Esophagus squamous epithelium (tissue), 5 donors: Measurements from ENCODE around the gene STX18. TPM values are rescaled to one million over a fixed set of nuclear protein-coding genes. Genes with fewer than 3 reads are reported as not detected.

Experiments used
- DNase-seq: peaks from one replicate; lab custom pipeline; 2025; lab: John Stamatoyannopoulos, UW
- H3K27ac ChIP-seq, 4 donors: fragments of 200-600 bp; sonication (generic); one replicate each; pipeline ENCODE4 v1.5.1; 2016 to 2019; ENCODE audit warnings: mild to moderate bottlenecking in 1 of 4
- H3K27me3 ChIP-seq, 4 donors: fragments of 200-600 bp; sonication (generic); 1 replicate in 3 of 4; 2 replicates in 1 of 4; pipeline versions ENCODE4 v1.5.1 to v1.6.0; 2017 to 2021; ENCODE audit warnings: antibody characterized with exemption in 1 of 4
- H3K36me3 ChIP-seq, 3 donors: fragments of 200-600 bp; sonication (generic); one replicate each; pipeline ENCODE4 v1.5.1; 2016 to 2019
- H3K4me1 ChIP-seq, 3 donors: fragments of 200-600 bp; sonication (generic); one replicate each; pipeline ENCODE4 v1.5.1; 2017 to 2019
- H3K4me3 ChIP-seq, 4 donors: fragments of 200-600 bp; sonication (generic); 1 replicate in 3 of 4; 2 replicates in 1 of 4; pipeline ENCODE4 v1.5.1; 2016 to 2019; ENCODE audit warnings: mild to moderate bottlenecking in 2 of 4, moderate library complexity in 1 of 4
- H3K9me3 ChIP-seq, 3 donors: fragments of 200-600 bp; sonication (generic); one replicate each; pipeline ENCODE4 v1.5.1; 2016 to 2019
- POLR2A ChIP-seq, 4 donors: fragments of 450-650 bp; IDR thresholded peaks; one replicate each; pipeline ENCODE4 v1.6.1; 2017; ENCODE audit warnings: antibody characterized with exemption in 4 of 4, mild to moderate bottlenecking in 4 of 4, moderate library complexity in 3 of 4
- WGBS, 2 donors: methylation state at CpG; one replicate each; pipeline ENCODE4 v1.1.5; 2018; 5-methylcytosine and 5-hydroxymethylcytosine counted together
- intact Hi-C: fragments of 100-400 bp; cut with DNase I; formaldehyde crosslinking; loops from one replicate; pipeline ENCODE4 v1.15.0; 2022
- total RNA-seq, 4 donors: library from RNA; depleted of rRNA; stranded (reverse); fragments of >200 nt; gene quantifications; one replicate each; pipeline ENCODE4 v1.1.0, GENCODE V29; 2016
- TF ChIP-seq, protein P1 (sequence below), 6 experiments: fragments of 450-650 bp in 4 of 6; fragments of 200-600 bp in 2 of 6; sonication (generic) in 2 of 6; IDR thresholded peaks; one replicate each; pipeline ENCODE4 v1.5.1; 2016 to 2019; ENCODE audit warnings: antibody characterized with exemption in 6 of 6, mild to moderate bottlenecking in 4 of 6, moderate library complexity in 4 of 6
- donor health status: DM: yes; HTN: yes; CAD: no.

Gene STX18
- total RNA-seq, 4 donors from 2014 or later: 10.5 to 27.8 (median 19.3) TPM

GRCh38 chr4:4564522-4564921, 22.7 kb upstream of the STX18 start:
- Histone ChIP-seq H3K4me1 (no peaks in the 10 kb centered on the region), H3K36me3 (peaks cover 0 to 15% (median 0%) of the 10 kb centered on the region in 3 donors), H3K27me3 (no peaks in the 10 kb centered on the region), H3K27ac (no peak overlapping the region), H3K4me3 (no peak overlapping the region), H3K9me3 (no peaks in the 10 kb centered on the region)
- no peak for DNase-seq
- 85 to 94% methylated on average over 3 of the region's 3 CpGs for WGBS, 2 donors
- intact Hi-C loops: no loop called here
- TF ChIP-seq, protein P1, sequence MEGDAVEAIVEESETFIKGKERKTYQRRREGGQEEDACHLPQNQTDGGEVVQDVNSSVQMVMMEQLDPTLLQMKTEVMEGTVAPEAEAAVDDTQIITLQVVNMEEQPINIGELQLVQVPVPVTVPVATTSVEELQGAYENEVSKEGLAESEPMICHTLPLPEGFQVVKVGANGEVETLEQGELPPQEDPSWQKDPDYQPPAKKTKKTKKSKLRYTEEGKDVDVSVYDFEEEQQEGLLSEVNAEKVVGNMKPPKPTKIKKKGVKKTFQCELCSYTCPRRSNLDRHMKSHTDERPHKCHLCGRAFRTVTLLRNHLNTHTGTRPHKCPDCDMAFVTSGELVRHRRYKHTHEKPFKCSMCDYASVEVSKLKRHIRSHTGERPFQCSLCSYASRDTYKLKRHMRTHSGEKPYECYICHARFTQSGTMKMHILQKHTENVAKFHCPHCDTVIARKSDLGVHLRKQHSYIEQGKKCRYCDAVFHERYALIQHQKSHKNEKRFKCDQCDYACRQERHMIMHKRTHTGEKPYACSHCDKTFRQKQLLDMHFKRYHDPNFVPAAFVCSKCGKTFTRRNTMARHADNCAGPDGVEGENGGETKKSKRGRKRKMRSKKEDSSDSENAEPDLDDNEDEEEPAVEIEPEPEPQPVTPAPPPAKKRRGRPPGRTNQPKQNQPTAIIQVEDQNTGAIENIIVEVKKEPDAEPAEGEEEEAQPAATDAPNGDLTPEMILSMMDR (IDR thresholded peaks at IDR 0.05): no peak
- TF ChIP-seq POLR2A (IDR thresholded peaks at IDR 0.05): no peak

DNA sequence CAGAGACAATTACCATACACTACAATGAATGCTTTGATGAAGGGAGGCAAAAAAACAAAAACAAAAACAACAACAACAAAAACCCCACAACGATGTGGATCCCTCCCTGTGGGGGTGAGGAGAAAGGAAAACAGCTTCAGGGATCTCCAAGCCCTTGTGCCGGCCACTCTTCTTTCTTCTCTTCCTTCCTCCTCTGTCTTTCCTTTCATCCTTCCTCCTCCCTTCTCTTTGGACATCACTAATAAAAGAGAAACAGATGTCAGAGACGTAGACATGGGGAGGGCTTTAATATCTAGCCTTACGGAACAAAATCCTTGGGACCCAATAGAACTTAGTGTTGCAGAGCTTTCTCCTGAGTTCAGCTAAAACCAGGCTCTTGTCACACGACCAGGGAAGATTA, 18.8 kb upstream of the STX18 start:
- peaks cover 0 to 10% (median 0%) of the 10 kb centered on the region in 3 donors for H3K36me3 ChIP-seq
- no peak for DNase-seq
- no peaks in the 10 kb centered on the region for H3K4me1 ChIP-seq
- no peaks in the 10 kb centered on the region for H3K27me3 ChIP-seq
- intact Hi-C loops: no loop called here
- TF ChIP-seq POLR2A (IDR thresholded peaks at IDR 0.05): no peak
- TF ChIP-seq, protein P1 (IDR thresholded peaks at IDR 0.05): no peak
- H3K27ac ChIP-seq: no peak overlapping the region
- no peaks in the 10 kb centered on the region for H3K9me3 ChIP-seq
- H3K4me3 ChIP-seq: no peak overlapping the region
- 74 to 77% methylated on average over 5 of the region's 5 CpGs for WGBS, 2 donors

- WGBS, 2 donors: 72 to 91% methylated on average over 3 of the region's 3 CpGs
- Histone ChIP-seq H3K9me3 (no peaks in the 10 kb centered on the region), H3K27me3 (no peaks in the 10 kb centered on the region), H3K36me3 (peaks cover 0 to 9% (median 0%) of the 10 kb centered on the region in 3 donors), H3K4me3 (no peak overlapping the region), H3K4me1 (no peaks in the 10 kb centered on the region), H3K27ac (no peak overlapping the region)
- TF ChIP-seq, protein P1 (IDR thresholded peaks at IDR 0.05): no peak
- TF ChIP-seq POLR2A (IDR thresholded peaks at IDR 0.05): no peak
- intact Hi-C loops: no loop called here
- no peak for DNase-seq
Measured at GRCh38 chr4:4560136-4560535, 18.3 kb upstream of the STX18 start.

- H3K4me1 ChIP-seq: no peaks in the 10 kb centered on the region
- intact Hi-C loops: no loop called here
- H3K27me3 ChIP-seq: no peaks in the 10 kb centered on the region
- TF ChIP-seq POLR2A (IDR thresholded peaks at IDR 0.05): no peak
- TF ChIP-seq, protein P1 (IDR thresholded peaks at IDR 0.05): no peak
- DNase-seq: no peak
- no peaks in the 10 kb centered on the region for H3K9me3 ChIP-seq
- no peak overlapping the region for H3K27ac ChIP-seq
- H3K4me3 ChIP-seq: no peak overlapping the region
- 46 to 49% methylated on average over 5 to 6 of the region's 6 CpGs for WGBS, 2 donors
- H3K36me3 ChIP-seq: peaks cover 0 to 4% (median 0%) of the 10 kb centered on the region in 3 donors
Measured at GRCh38 chr4:4559596-4559995, 17.7 kb upstream of the STX18 start.

- Histone ChIP-seq H3K9me3 (no peaks in the 10 kb centered on the region), H3K4me3 (no peak overlapping the region), H3K36me3 (no peaks in the 10 kb centered on the region), H3K27me3 (no peaks in the 10 kb centered on the region), H3K27ac (no peak overlapping the region), H3K4me1 (no peaks in the 10 kb centered on the region)
- intact Hi-C loops: no loop called here
- TF ChIP-seq, protein P1 (IDR thresholded peaks at IDR 0.05): no peak
- TF ChIP-seq POLR2A (IDR thresholded peaks at IDR 0.05): no peak
- DNase-seq: no peak
- WGBS, 2 donors: 69 to 83% methylated on average over 4 of the region's 4 CpGs
Measured at GRCh38 chr4:4558881-4559280, 17.0 kb upstream of the STX18 start.
